Activated CD4-positive, alpha-beta T cell treated with anti-CD3 and anti-CD28 coated beads, Interleukin-2, Interleukin-4, amounts not matched to agents 100 ng/mL and 50 ng/mL, durations not matched to agents 16 hours and 8 hours (primary cell): ENCODE data around the gene COG5.
A peak's percentile ranks its signal among the peaks of the same experiment; 100 is the strongest.

Source experiments
- DNase-seq: peaks from one replicate; pipeline ENCODE4 v3.0.0-alpha.2; 2020; ENCODE audit warnings: low spot score

The COG5 gene

GRCh38 chr7:107394276-107394675 lies 169.4 kb downstream of the COG5 start:
- no peak for DNase-seq

GRCh38 chr7:107392830-107393229 lies 170.9 kb downstream of the COG5 start:
- DNase-seq, result no peak

DNA sequence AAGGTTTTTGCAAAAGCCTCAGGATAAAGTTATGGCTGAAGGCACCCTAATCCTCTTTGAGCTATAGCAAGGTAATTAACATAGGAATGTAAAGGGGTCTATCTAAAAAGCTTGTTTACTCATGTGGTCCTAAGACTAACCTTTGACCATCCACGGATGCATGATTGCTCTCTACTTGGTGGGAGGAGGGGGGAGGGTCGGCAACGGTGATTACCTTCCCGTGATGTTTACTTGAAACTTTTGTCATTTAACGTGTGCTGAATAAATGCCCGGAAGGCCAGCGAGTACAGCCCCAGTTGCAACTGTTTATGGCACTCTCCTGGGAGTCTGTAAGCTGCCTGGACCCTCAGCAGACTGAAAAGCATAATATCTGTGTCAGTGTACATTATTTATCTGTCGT lies 172.8 kb downstream of the COG5 start:
- DNase-seq, result no peak

- no peak for DNase-seq
Measured at GRCh38 chr7:107388604-107389003, 175.1 kb downstream of the COG5 start.

- DNase-seq, result no peak
Measured at GRCh38 chr7:107387573-107388219, 176.0 kb downstream of the COG5 start.

GRCh38 chr7:107387128-107387527 lies 176.6 kb downstream of the COG5 start:
- DNase-seq, result no peak

GRCh38 chr7:107386548-107387102 lies 177.1 kb downstream of the COG5 start:
- no peak for DNase-seq

- no peak for DNase-seq
Measured at GRCh38 chr7:107384025-107384424, 179.7 kb downstream of the COG5 start.

DNA sequence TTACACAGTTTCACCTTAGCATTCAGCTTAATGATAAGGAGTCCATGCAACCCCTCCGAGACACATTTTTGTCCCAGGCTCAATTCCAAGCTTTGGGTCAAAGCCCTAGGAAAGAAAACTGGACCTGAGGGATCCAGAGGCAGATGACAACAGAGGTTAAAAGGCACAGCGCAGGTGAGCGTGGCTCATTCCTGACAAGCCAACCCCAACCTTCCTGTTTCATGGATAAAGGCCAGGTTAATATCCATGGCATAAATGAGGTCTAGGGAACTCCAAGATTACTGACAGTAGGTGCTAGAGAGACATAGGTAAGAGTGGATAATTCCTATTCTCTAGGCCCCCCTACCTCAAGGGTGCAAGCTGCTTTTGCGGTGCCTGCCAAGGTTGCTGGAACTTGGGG lies 180.5 kb downstream of the COG5 start:
- no peak for DNase-seq

DNA sequence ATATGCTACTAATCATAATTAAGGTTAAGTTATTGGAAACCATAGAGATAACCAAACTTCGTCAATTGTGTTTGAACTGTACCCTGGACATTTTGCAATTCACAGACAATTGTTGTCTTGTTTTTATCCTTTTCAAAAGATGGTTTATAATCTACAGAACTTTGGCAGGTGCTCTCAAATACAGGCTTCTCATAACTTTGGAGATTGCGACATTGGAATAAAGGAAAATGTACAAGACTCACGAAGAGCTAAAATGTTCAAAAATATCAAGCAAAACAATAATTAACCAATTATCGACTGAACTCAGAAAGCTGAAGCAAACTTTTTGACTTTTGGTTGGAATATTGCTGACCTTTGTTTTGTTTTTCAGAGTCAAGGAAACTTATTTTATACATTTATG lies 182.3 kb downstream of the COG5 start:
- no peak for DNase-seq

GRCh38 chr7:107373354-107373753 lies 190.4 kb downstream of the COG5 start:
- DNase-seq, result no peak

- DNase-seq, result no peak
Measured at GRCh38 chr7:107372298-107372697, 191.4 kb downstream of the COG5 start.

DNA sequence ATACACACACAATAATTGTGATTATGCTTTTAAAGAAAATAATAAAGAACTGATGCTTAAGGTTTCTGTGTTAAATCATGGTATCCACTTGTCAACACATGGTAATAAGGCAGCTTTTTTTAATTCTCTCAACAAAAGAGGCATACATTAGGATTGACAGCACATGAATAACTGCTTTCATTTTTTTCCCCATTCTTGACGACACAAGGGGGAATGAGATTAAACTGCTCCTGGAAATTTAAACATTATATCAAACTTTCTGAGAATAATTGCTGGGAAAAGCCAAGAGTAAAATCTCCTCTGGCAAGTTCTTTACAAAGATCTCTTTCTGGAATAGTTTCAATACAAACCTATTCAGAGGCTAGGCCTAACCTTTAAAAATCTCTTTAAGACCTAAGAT lies 192.9 kb downstream of the COG5 start:
- DNase-seq, result no peak

DNA sequence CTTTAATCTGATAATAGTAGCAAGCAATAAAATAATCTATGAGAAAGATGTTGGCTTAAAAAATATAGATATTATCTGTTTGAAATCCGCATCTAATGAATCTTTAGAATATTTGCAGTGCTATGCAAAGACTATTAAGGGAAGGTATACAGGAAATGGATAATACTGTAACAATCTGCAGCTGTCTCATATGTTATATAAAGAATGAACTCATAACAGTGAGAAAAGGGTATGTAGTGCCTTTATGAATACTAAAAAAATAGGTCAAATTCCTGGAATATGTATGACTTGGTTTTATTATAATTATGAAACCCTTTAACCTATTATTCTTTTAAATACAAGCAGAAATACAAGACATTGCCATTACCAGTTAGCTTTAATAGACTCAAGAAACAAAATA lies 198.9 kb downstream of the COG5 start:
- DNase-seq, result no peak

GRCh38 chr7:107359520-107360316 lies 204.0 kb downstream of the COG5 start:
- DNase-seq, result no peak

GRCh38 chr7:107355616-107356015 lies 208.1 kb downstream of the COG5 start:
- DNase-seq, result no peak

- DNase-seq, result no peak
Measured at GRCh38 chr7:107354640-107355039, 209.1 kb downstream of the COG5 start.

DNA sequence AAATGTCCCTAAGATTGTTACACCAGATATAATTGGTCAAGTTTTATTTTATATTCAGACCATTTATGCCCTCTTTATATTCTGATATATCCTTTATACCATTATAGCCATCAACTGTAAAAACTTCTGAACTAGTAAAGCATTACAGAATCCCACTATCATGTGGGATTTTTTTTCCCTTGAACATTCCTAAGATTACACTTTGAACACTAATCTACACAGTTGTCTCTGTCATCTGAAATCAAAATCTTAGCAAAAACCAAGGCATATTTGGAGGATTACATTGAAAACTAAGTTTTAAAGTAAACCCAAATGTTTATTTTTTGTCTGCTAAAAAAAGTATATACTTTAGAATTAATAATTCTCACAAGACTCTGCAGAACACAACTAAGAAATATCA lies 210.0 kb downstream of the COG5 start:
- DNase-seq, result no peak

- DNase-seq, result no peak
Measured at GRCh38 chr7:107345898-107346297, 217.8 kb downstream of the COG5 start.

DNA sequence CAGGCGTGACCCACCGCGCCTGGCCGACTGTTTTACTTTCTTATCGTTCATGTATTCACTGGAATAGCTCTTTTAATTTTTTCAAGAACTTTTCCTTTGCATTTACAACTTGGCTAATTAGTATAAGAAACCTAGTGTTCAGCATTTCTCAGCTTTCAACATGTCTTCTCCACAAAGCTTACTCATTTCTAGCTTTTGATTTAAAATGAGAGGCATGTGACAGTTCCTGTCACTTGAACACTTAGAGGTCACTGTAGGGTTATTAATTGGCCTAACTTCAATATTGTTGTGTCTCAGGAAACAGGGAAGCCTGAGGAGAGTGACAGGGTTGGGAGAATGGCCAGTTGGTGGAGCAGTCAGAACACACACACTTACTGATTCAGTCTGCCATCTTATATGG lies 218.9 kb downstream of the COG5 start:
- DNase-seq, result peak; percentile 7

- no peak for DNase-seq
Measured at GRCh38 chr7:107344286-107344685, 219.4 kb downstream of the COG5 start.

DNA sequence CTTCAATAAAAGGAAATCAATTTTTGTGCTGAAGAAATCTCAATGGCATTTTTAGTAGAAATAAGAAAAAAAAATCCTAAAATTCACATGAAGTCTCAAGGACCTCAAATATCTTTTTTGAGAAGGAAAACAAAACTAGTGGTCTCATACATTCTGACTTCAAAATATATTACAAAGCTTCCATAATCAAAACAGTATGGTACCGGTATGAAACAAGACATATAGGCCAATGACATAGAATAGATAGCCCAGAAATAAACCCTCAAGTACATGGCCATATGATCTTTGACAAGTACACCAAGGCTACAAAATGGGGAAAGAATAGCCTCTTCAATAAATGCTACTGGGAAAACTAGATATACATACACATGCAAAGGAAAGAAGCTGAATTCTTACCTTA lies 225.6 kb downstream of the COG5 start:
- DNase-seq, result no peak

GRCh38 chr7:107332488-107333269 lies 231.0 kb downstream of the COG5 start:
- DNase-seq, result no peak
